Left lung (tissue), 10 donors: ENCODE measurements around the gene ANKRD65. TPM values are rescaled to one million over a fixed set of nuclear protein-coding genes. Genes with fewer than 3 reads are reported as not detected.

Experiments used
- ATAC-seq: fragments of 200-7000 bp; cut with Tn5 transposase; one replicate; pipeline ENCODE4 v1.9.1; 2020; ENCODE audit warnings: moderate library complexity
- DNase-seq, 4 donors: peaks; one replicate each; pipeline ENCODE4 v3.0.0-alpha.2; 2013 to 2020
- H3K27ac ChIP-seq, 2 donors: fragments of 200-600 bp; sonication (generic) in 1 of 2; one replicate each; pipeline versions ENCODE4 v1.5.0 to v1.8.0; 2020 to 2021
- H3K27me3 ChIP-seq, 2 donors: fragments of 200-600 bp; sonication (generic) in 1 of 2; one replicate each; pipeline versions ENCODE4 v1.5.0 to v1.8.0; 2020 to 2021
- H3K36me3 ChIP-seq, 2 donors: fragments of 200-600 bp; sonication (generic) in 1 of 2; one replicate each; pipeline versions ENCODE4 v1.5.0 to v1.8.0; 2020 to 2021
- H3K4me1 ChIP-seq, 2 donors: fragments of 200-600 bp; one replicate each; pipeline ENCODE4 v1.8.0; 2021
- H3K4me3 ChIP-seq, 2 donors: fragments of 200-600 bp; sonication (generic) in 1 of 2; one replicate each; pipeline versions ENCODE4 v1.5.0 to v1.8.0; 2020 to 2021; ENCODE audit warnings: mild to moderate bottlenecking in 1 of 2
- H3K9me3 ChIP-seq, 2 donors: fragments of 200-600 bp; sonication (generic) in 1 of 2; one replicate each; pipeline versions ENCODE4 v1.5.0 to v1.8.0; 2020 to 2021
- CTCF ChIP-seq, 2 donors: fragments of 200-600 bp; sonication (generic) in 1 of 2; IDR thresholded peaks; one replicate each; pipeline versions ENCODE4 v1.5.0 to v1.8.0; 2021; ENCODE audit warnings: antibody characterized with exemption in 2 of 2
- intact Hi-C, 2 donors: fragments of 100-400 bp; cut with DNase I; formaldehyde crosslinking; loops; one replicate each; pipeline versions ENCODE4 v1.11.2 to v1.14.2; 2022
- polyA plus RNA-seq, 6 donors: library from polyadenylated mRNA; unstranded; fragments of 120-200 nt; gene quantifications; one replicate each; pipeline ENCODE4 v1.2.1, GENCODE V29; 2013; ENCODE audit not compliant: insufficient read length in 6 of 6
- total RNA-seq, 2 donors: library from RNA; stranded (reverse); fragmentation: NEBNext Ultra II Directional; extraction: Animal tissue kit (Norgen Biotek cat#: 25700); gene quantifications; one replicate each; pipeline ENCODE4 v1.2.1, GENCODE V29; 2021
- donor health status: DM: no; HTN: yes; CAD: no.
- donor health status: DM: no; HTN: no; CAD: no.

Gene ANKRD65
- total and polyA plus RNA-seq, 8 donors, result 18.4 to 41.6 (median 31.7) TPM

GRCh38 chr1:1433804-1434130, 12.7 kb upstream of the ANKRD65 start:
- Histone ChIP-seq H3K4me1 (peaks cover 47 to 94% of the 10 kb centered on the region in 2 donors), H3K27ac (peak overlapping the region; percentile 84 to 91), H3K36me3 (peaks cover 0 to under 1% of the 10 kb centered on the region in 2 donors), H3K4me3 (peak overlapping the region in 1 of 2 donors; percentile 52), H3K27me3 (peaks cover 0 to 88% of the 10 kb centered on the region in 2 donors), H3K9me3 (no peaks in the 10 kb centered on the region)
- peak; percentile 25 for ATAC-seq
- TF ChIP-seq CTCF (IDR thresholded peaks at IDR 0.05), result no peak
- intact Hi-C loops, result no loop called here
- peak in 3 of 4 donors; percentile 59 to 82 (median 68) for DNase-seq

- Histone ChIP-seq H3K9me3 (no peaks in the 10 kb centered on the region), H3K4me3 (peak overlapping the region in 1 of 2 donors; percentile 52), H3K27ac (peak overlapping the region; percentile 84 to 91), H3K4me1 (peaks cover 47 to 92% of the 10 kb centered on the region in 2 donors), H3K27me3 (peaks cover 0 to 87% of the 10 kb centered on the region in 2 donors), H3K36me3 (no peaks in the 10 kb centered on the region)
- intact Hi-C loops, result no loop called here
- peak in 3 of 4 donors; percentile 80 to 94 (median 91) for DNase-seq
- TF ChIP-seq CTCF (IDR thresholded peaks at IDR 0.05), result no peak
- ATAC-seq, result peak; percentile 61
Measured at GRCh38 chr1:1432951-1433803, 12.1 kb upstream of the ANKRD65 start.

GRCh38 chr1:1432274-1432950, 11.3 kb upstream of the ANKRD65 start:
- no peaks in the 10 kb centered on the region for H3K9me3 ChIP-seq
- intact Hi-C loops, result no loop called here
- H3K27ac ChIP-seq, result peak overlapping the region; percentile 84 to 91
- ATAC-seq (no peak), DNase-seq (peak in 1 of 4 donors; percentile 74)
- H3K4me1 ChIP-seq, result peaks cover 47 to 84% of the 10 kb centered on the region in 2 donors
- no peak for TF ChIP-seq CTCF (IDR thresholded peaks at IDR 0.05)
- H3K4me3 ChIP-seq, result no peak overlapping the region
- no peaks in the 10 kb centered on the region for H3K36me3 ChIP-seq
- H3K27me3 ChIP-seq, result peaks cover 0 to 86% of the 10 kb centered on the region in 2 donors

DNA sequence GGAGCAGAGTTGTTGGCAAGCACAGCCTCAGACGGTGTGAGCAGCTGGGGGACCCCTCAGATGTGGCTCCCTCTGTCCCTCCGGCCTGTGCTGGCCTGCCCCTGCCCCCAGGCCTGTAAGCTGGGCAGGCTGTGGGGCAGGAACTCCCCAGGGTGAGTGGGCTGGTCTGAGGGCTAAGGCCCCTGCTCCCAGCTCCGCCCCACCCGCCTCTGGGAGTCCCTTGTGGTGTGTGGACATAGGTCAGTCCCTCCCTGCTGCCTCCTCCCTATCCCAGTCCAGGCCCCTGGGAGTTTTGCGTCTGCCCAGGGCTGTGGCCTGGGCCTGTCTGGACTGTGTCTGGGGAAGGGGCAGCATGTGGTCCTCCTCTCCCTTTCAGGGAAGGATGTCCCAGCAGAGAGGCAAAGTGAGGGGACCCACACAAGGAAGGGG, 10.8 kb upstream of the ANKRD65 start:
- H3K9me3 ChIP-seq, result no peaks in the 10 kb centered on the region
- peaks cover 0 to 84% of the 10 kb centered on the region in 2 donors for H3K27me3 ChIP-seq
- no peak overlapping the region for H3K4me3 ChIP-seq
- H3K36me3 ChIP-seq, result no peaks in the 10 kb centered on the region
- intact Hi-C loops, result no loop called here
- DNase-seq (peak in 2 of 4 donors; percentile 82 to 86), ATAC-seq (peak; percentile 47)
- H3K4me1 ChIP-seq, result peaks cover 47 to 79% of the 10 kb centered on the region in 2 donors
- H3K27ac ChIP-seq, result peak overlapping the region; percentile 84 to 91
- TF ChIP-seq CTCF (IDR thresholded peaks at IDR 0.05), result no peak
